Spleen (tissue), 11 donors: ENCODE results near the gene ENOSF1. TPM values are rescaled to one million over a fixed set of nuclear protein-coding genes. Genes with fewer than 3 reads are reported as not detected.

Source experiments
- DNase-seq: peaks from one replicate; pipeline ENCODE4 v3.0.0-alpha.2; 2020
- H3K27ac ChIP-seq, 8 donors: fragments of 200-600 bp; sonication (generic) in 7 of 8; 1 replicate in 4 of 8; 2 replicates in 4 of 8; pipeline versions ENCODE4 v1.5.0 to v1.8.0; 2016 to 2021; ENCODE audit warnings: inconsistent platforms in 4 of 8, mild to moderate bottlenecking in 4 of 8, moderate library complexity in 1 of 8
- H3K27me3 ChIP-seq, 7 donors: fragments of 200-600 bp; sonication (generic) in 6 of 7; replicated peaks in 1 of 7; 1 replicate in 4 of 7; 2 replicates in 3 of 7; pipeline versions ENCODE4 v1.5.0 to v1.8.0; 2016 to 2021; ENCODE audit warnings: inconsistent platforms in 3 of 7, mild to moderate bottlenecking in 1 of 7
- H3K36me3 ChIP-seq, 6 donors: fragments of 200-600 bp; sonication (generic) in 5 of 6; 1 replicate in 4 of 6; 2 replicates in 2 of 6; pipeline versions ENCODE4 v1.5.0 to v1.8.0; 2016 to 2021; ENCODE audit warnings: inconsistent platforms in 2 of 6
- H3K4me1 ChIP-seq, 6 donors: fragments of 200-600 bp; sonication (generic) in 5 of 6; 1 replicate in 3 of 6; 2 replicates in 3 of 6; pipeline versions ENCODE4 v1.5.0 to v1.8.0; 2016 to 2021; ENCODE audit warnings: inconsistent platforms in 3 of 6
- H3K4me3 ChIP-seq, 8 donors: fragments of 200-600 bp; sonication (generic) in 7 of 8; 1 replicate in 4 of 8; 2 replicates in 4 of 8; pipeline versions ENCODE4 v1.5.0 to v1.8.0; 2016 to 2021; ENCODE audit warnings: inconsistent platforms in 4 of 8, mild to moderate bottlenecking in 4 of 8, moderate library complexity in 2 of 8
- H3K9me3 ChIP-seq, 8 donors: fragments of 200-600 bp; sonication (generic) in 7 of 8; 1 replicate in 4 of 8; 2 replicates in 4 of 8; pipeline versions ENCODE4 v1.5.0 to v1.8.0; 2016 to 2021; ENCODE audit warnings: inconsistent platforms in 4 of 8
- POLR2A ChIP-seq, 3 donors: fragments of 450-650 bp; IDR thresholded peaks; one replicate each; pipeline ENCODE4 v1.5.1; 2017; ENCODE audit warnings: antibody characterized with exemption in 3 of 3, mild to moderate bottlenecking in 1 of 3
- POLR2AphosphoS5 ChIP-seq, 3 donors: sonication (generic); formaldehyde crosslinking; IDR thresholded peaks; one replicate each; pipeline ENCODE4 v1.5.1; 2017; ENCODE audit warnings: antibody characterized with exemption in 3 of 3
- WGBS, 5 donors: extraction: QIAGEN DNeasy Blood & Tissue Kit in 3 of 5; methylation state at CpG; one replicate each; pipeline versions ENCODE4 v1.1.5 to v1.1.7; 2013 to 2018; 5-methylcytosine and 5-hydroxymethylcytosine counted together
- intact Hi-C: fragments of 100-400 bp; cut with DNase I; formaldehyde crosslinking; loops from one replicate; pipeline ENCODE4 v1.15.0; 2023; ENCODE audit warnings: low total_unique reads
- polyA plus RNA-seq, 3 donors: library from polyadenylated mRNA; stranded (reverse); fragments of 200-250 nt; gene quantifications; one replicate each; pipeline ENCODE4 v1.2.1, GENCODE V29; 2013
- total RNA-seq, 7 donors: library from RNA; depleted of rRNA in 3 of 7; stranded (reverse); fragments of >200 nt in 3 of 7; fragmentation: NEBNext Ultra II Directional in 4 of 7; extraction: Animal tissue kit (Norgen Biotek cat#: 25700) in 4 of 7; gene quantifications; one replicate each; pipeline versions ENCODE4 v1.1.0 to v1.2.1, GENCODE V29; 2016 to 2021
- TF ChIP-seq, protein P1 (sequence below), 11 experiments: fragments of 200-600 bp in 7 of 11; fragments of 450-650 bp in 4 of 11; sonication (generic) in 4 of 11; IDR thresholded peaks in 8 of 11; conservative IDR thresholded peaks in 3 of 11; 1 replicate in 7 of 11; 2 replicates in 4 of 11; pipeline versions ENCODE4 v1.4.0 to v1.8.0; 2016 to 2021; ENCODE audit warnings: antibody characterized with exemption in 11 of 11, inconsistent platforms in 4 of 11, mild to moderate bottlenecking in 1 of 11
- donor health status: healthy with polysubstance abuse.
- donor health status: DM: no; HTN: no; CAD: no; lungs with moderate emphysema.
- donor health status: DM: no; HTN: no; CAD: no.
- donor health status: Bipolar disorder and iron deficiency.
- donor health status: healthy.
- donor health status: DM: no; HTN: no; CAD: no.
- donor health status: DM: yes; HTN: yes; CAD: no.

Gene ENOSF1
- total and polyA plus RNA-seq, 10 donors, result 28.2 to 125 (median 74.3) TPM

DNA sequence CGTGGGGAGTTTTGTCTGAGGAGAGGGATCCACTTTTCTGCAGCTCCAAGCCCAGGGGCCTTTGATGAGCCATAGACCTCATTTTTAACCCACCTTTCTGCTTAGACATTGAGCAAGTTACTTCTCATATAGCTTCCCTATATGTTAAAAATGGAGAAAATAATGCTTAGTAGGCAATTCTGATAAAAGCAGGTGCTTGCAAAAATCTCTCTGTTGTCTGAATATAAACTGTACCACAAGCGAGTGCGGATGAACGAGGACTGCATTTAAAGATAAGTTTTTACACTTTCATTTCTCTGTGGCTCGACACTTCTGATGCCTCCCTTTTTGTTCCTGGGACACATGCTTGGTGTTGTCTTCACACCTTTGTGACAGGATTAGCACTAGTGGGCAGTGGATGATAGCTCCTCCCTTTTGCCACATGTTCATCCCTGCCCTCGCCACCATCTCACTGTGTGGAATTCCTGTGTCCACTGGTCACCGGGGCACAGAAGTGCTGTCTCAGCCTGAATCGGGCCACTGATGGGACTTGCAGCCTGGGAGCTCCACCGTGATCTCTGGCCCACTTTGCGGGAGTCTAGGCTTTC lies 53.4 kb downstream of the ENOSF1 start:
- 75 to 82% (median 79%) methylated on average over 10 of the region's 10 CpGs for WGBS, 5 donors
- Histone ChIP-seq H3K27ac (peak overlapping the region in 1 of 8 donors; percentile 10), H3K4me3 (peak overlapping the region in 6 of 8 donors; percentile 67 to 93 (median 80)), H3K9me3 (peaks cover 0 to 4% (median 0%) of the 10 kb centered on the region in 8 donors), H3K36me3 (peaks cover 0 to 11% (median 0%) of the 10 kb centered on the region in 6 donors), H3K4me1 (peaks cover 3 to 29% (median 19%) of the 10 kb centered on the region in 6 donors), H3K27me3 (peaks cover 0 to 61% (median 9%) of the 10 kb centered on the region in 7 donors)
- TF ChIP-seq, protein P1, sequence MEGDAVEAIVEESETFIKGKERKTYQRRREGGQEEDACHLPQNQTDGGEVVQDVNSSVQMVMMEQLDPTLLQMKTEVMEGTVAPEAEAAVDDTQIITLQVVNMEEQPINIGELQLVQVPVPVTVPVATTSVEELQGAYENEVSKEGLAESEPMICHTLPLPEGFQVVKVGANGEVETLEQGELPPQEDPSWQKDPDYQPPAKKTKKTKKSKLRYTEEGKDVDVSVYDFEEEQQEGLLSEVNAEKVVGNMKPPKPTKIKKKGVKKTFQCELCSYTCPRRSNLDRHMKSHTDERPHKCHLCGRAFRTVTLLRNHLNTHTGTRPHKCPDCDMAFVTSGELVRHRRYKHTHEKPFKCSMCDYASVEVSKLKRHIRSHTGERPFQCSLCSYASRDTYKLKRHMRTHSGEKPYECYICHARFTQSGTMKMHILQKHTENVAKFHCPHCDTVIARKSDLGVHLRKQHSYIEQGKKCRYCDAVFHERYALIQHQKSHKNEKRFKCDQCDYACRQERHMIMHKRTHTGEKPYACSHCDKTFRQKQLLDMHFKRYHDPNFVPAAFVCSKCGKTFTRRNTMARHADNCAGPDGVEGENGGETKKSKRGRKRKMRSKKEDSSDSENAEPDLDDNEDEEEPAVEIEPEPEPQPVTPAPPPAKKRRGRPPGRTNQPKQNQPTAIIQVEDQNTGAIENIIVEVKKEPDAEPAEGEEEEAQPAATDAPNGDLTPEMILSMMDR (IDR thresholded peaks at IDR 0.05 in 8 of 11, conservative IDR thresholded peaks at IDR 0.05 in 3 of 11), result no peak
- TF ChIP-seq POLR2A (IDR thresholded peaks at IDR 0.05) (no peak), POLR2AphosphoS5 (IDR thresholded peaks at IDR 0.05) (no peak)
- no peak for DNase-seq
- intact Hi-C loops, result no loop called here

DNA sequence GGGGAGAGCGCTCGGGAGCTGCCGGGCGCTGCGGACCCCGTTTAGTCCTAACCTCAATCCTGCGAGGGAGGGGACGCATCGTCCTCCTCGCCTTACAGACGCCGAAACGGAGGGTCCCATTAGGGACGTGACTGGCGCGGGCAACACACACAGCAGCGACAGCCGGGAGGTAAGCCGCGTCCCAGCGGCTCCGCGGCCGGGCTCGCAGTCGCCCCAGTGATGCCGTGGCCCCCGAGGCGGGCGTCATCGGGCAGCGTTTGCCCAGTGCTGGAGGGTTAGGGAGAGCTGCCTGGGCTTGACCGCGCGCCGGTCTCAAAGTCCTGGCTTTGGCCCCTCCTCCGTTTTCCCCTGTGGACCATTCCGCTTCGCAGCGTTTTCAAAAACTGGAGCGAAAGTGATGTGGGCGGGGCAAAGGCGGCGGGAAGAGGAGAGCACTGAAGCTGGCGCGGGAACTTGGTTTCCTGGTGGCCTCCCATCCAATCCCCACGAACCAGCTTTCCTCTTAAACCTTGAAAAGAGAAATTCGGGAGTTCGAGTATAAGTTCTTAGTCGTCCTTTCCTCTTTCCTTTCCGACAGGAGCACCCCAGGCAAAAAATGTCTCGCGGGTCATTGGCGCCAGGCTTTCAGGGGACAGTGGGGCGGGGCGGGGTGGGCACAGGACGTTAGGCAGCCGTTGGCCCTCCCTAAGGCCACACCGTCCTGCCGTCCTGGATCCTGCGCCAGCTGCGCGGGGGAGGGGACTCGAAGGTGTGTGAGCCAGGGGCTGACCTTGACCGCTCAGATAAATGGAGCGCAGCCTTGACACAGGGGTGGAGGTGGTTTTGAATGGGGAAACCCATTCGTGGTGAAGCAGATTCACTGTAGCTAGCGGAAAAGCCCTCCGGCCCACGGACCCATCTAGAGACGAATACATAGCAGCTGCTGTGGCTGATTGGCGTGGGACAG lies 54.2 kb downstream of the ENOSF1 start:
- H3K4me1 ChIP-seq, result peaks cover 3 to 29% (median 19%) of the 10 kb centered on the region in 6 donors
- TF ChIP-seq POLR2AphosphoS5 (IDR thresholded peaks at IDR 0.05) (peak in 2 of 3 donors; percentile 42 to 50), POLR2A (IDR thresholded peaks at IDR 0.05) (no peak)
- TF ChIP-seq, protein P1 (IDR thresholded peaks at IDR 0.05 in 8 of 11, conservative IDR thresholded peaks at IDR 0.05 in 3 of 11), result no peak
- H3K4me3 ChIP-seq, result peak overlapping the region; percentile 60 to 93 (median 80)
- peak; percentile 86 for DNase-seq
- intact Hi-C loops, result no loop called here
- H3K36me3 ChIP-seq, result peaks cover 0 to 11% (median 0%) of the 10 kb centered on the region in 6 donors
- peaks cover 0 to 4% (median 0%) of the 10 kb centered on the region in 8 donors for H3K9me3 ChIP-seq
- peaks cover 0 to 61% (median 9%) of the 10 kb centered on the region in 7 donors for H3K27me3 ChIP-seq
- 1 to 2% (median 1%) methylated on average over 59 to 72 of the region's 72 CpGs for WGBS, 5 donors
- H3K27ac ChIP-seq, result peak overlapping the region in 5 of 8 donors; percentile 15 to 68 (median 50)

DNA sequence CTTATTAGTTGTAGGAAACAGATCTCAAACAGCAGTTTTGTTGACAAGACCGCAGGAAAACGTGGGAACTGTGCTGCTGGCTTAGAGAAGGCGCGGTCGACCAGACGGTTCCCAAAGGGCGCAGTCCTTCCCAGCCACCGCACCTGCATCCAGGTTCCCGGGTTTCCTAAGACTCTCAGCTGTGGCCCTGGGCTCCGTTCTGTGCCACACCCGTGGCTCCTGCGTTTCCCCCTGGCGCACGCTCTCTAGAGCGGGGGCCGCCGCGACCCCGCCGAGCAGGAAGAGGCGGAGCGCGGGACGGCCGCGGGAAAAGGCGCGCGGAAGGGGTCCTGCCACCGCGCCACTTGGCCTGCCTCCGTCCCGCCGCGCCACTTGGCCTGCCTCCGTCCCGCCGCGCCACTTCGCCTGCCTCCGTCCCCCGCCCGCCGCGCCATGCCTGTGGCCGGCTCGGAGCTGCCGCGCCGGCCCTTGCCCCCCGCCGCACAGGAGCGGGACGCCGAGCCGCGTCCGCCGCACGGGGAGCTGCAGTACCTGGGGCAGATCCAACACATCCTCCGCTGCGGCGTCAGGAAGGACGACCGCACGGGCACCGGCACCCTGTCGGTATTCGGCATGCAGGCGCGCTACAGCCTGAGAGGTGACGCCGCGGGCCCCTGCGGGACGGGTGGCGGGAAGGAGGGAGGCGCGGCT lies 55.0 kb downstream of the ENOSF1 start, which contains the start of gene TYMS:
TYMS (plus strand) TSS at position 343 of the 690 bp plus-strand sequence; CDS start at position 433, 90 bp downstream.
- H3K4me1 ChIP-seq, result peaks cover 3 to 29% (median 19%) of the 10 kb centered on the region in 6 donors
- H3K27me3 ChIP-seq, result peaks cover 0 to 61% (median 9%) of the 10 kb centered on the region in 7 donors
- peak; percentile 82 for DNase-seq
- H3K27ac ChIP-seq, result peak within 1 kb of the TSS in 5 of 8 donors; percentile 15 to 68 (median 50)
- H3K9me3 ChIP-seq, result peaks cover 0 to 4% (median 0%) of the 10 kb centered on the region in 8 donors
- WGBS, 5 donors, result 0% methylated on average over 31 to 79 of the region's 79 CpGs
- peak within 1 kb of the TSS; percentile 60 to 93 (median 80) for H3K4me3 ChIP-seq
- H3K36me3 ChIP-seq, result peaks cover 0 to 11% (median 0%) of the 10 kb centered on the region in 6 donors
- TF ChIP-seq POLR2A (IDR thresholded peaks at IDR 0.05) (no peak), POLR2AphosphoS5 (IDR thresholded peaks at IDR 0.05) (peak in 1 of 3 donors; percentile 46)
- intact Hi-C loops, result no loop called here

DNA sequence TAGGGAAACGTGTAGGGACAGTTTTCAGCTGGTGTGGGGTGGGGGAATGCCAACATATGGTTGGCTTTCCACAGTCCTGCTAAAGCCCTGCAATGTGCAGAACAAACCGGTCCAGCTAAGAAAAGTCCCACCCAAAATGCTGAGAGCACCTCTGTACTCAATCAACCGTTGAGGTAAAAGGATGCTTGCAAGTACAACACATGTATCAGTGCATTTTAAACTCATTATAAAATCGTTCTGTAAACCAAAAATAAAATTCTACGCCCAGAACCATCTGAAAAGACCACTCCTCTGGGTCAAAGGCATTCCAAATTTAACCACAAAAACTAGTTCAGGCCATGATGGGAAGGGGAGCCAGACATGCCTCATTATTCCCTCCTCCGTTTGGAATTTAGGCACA lies 57.0 kb downstream of the ENOSF1 start:
- Histone ChIP-seq H3K36me3 (no peaks in the 10 kb centered on the region), H3K27ac (no peak overlapping the region), H3K4me1 (peaks cover 3 to 30% (median 19%) of the 10 kb centered on the region in 6 donors), H3K4me3 (no peak overlapping the region), H3K27me3 (peaks cover 0 to 58% (median 9%) of the 10 kb centered on the region in 7 donors), H3K9me3 (no peaks in the 10 kb centered on the region)
- no peak for DNase-seq
- WGBS, 5 donors, result 87 to 91% (median 88%) methylated on average over 6 of the region's 6 CpGs
- intact Hi-C loops, result no loop called here
- TF ChIP-seq POLR2AphosphoS5 (IDR thresholded peaks at IDR 0.05) (no peak), POLR2A (IDR thresholded peaks at IDR 0.05) (no peak)
- TF ChIP-seq, protein P1 (IDR thresholded peaks at IDR 0.05 in 8 of 11, conservative IDR thresholded peaks at IDR 0.05 in 3 of 11), result no peak
